Stimulated activated CD4-positive, alpha-beta T cell treated with anti-CD3 and anti-CD28 coated beads, Interleukin-2, amount 100 ng/mL, for 4 hours (primary cell): Measurements from ENCODE around the gene IGFL3.
A peak's percentile ranks its signal among the peaks of the same experiment; 100 is the strongest.
"Not testable (repeated sequence)": the region's sequence is repeated elsewhere in the genome, so short reads cannot be mapped to it uniquely, and the experiment has no call there.

Experiments
- DNase-seq: peaks from one replicate; pipeline ENCODE4 v3.0.0-alpha.2; 2020; ENCODE audit warnings: low read depth

Gene IGFL3

GRCh38 chr19:46125447-46125846 lies 959 bp upstream of the IGFL3 start:
- DNase-seq: no peak

GRCh38 chr19:46118136-46118535 lies 6.4 kb downstream of the IGFL3 start:
- DNase-seq: no peak

- DNase-seq: no peak
Observed at GRCh38 chr19:46116121-46116520, 8.4 kb downstream of the IGFL3 start.

- peak; percentile 2 for DNase-seq
Observed at GRCh38 chr19:46115396-46116106, 8.9 kb downstream of the IGFL3 start.

- DNase-seq: no peak
Observed at GRCh38 chr19:46113726-46114125, 10.8 kb downstream of the IGFL3 start.

- no peak for DNase-seq
Observed at GRCh38 chr19:46112527-46112926, 12.0 kb downstream of the IGFL3 start.

GRCh38 chr19:46111376-46111775 lies 13.1 kb downstream of the IGFL3 start:
- no peak for DNase-seq

GRCh38 chr19:46109876-46110275 lies 14.6 kb downstream of the IGFL3 start:
- DNase-seq: no peak

GRCh38 chr19:46107371-46107770 lies 17.1 kb downstream of the IGFL3 start:
- no peak for DNase-seq

- DNase-seq: not testable (repeated sequence)
Observed at GRCh38 chr19:46102333-46102732, 22.2 kb downstream of the IGFL3 start.

GRCh38 chr19:46101293-46101692 lies 23.2 kb downstream of the IGFL3 start:
- no peak for DNase-seq

GRCh38 chr19:46100344-46100743 lies 24.1 kb downstream of the IGFL3 start:
- DNase-seq: no peak

GRCh38 chr19:46090444-46090843 lies 34.0 kb downstream of the IGFL3 start:
- DNase-seq: no peak

- no peak for DNase-seq
Observed at GRCh38 chr19:46089432-46089831, 35.1 kb downstream of the IGFL3 start.

- DNase-seq: no peak
Observed at GRCh38 chr19:46088101-46088500, 36.4 kb downstream of the IGFL3 start.

GRCh38 chr19:46085888-46086287 lies 38.6 kb downstream of the IGFL3 start:
- DNase-seq: no peak

GRCh38 chr19:46082728-46083050 lies 41.8 kb downstream of the IGFL3 start:
- no peak for DNase-seq

GRCh38 chr19:46081928-46082727 lies 42.4 kb downstream of the IGFL3 start:
- no peak for DNase-seq

GRCh38 chr19:46080561-46080960 lies 43.9 kb downstream of the IGFL3 start:
- no peak for DNase-seq

- no peak for DNase-seq
Observed at GRCh38 chr19:46079576-46079975, 44.9 kb downstream of the IGFL3 start.

- DNase-seq: not testable (repeated sequence)
Observed at GRCh38 chr19:46078573-46079332, 45.7 kb downstream of the IGFL3 start.

GRCh38 chr19:46077815-46078167 lies 46.7 kb downstream of the IGFL3 start:
- DNase-seq: no peak
